H1 (cell line): ENCODE measurements around the gene HOMER3.

ENCODE experiments used
- ATF2 ChIP-seq: IDR thresholded peaks from 2 replicates; pipeline ENCODE4 v1.6.1; 2012; ENCODE audit warnings: low read length, inconsistent platforms
- CTCF ChIP-seq, 3 experiments: IDR thresholded peaks; 1 replicate in 2 of 3; 2 replicates in 1 of 3; pipeline versions ENCODE4 v1.5.1 to v1.6.1; 2011; ENCODE audit warnings: low read length in 3 of 3, mild to moderate bottlenecking in 3 of 3, inconsistent platforms in 2 of 3, low read depth in 1 of 3, moderate library complexity in 1 of 3; ENCODE audit not compliant: insufficient read depth in 1 of 3; ENCODE audit errors: control extremely low read depth in 1 of 3
- EZH2 ChIP-seq: fragments of 200-600 bp; sonication (generic); IDR thresholded peaks from 2 replicates; pipeline ENCODE4 v1.7.1; 2012; ENCODE audit warnings: low read depth, mild to moderate bottlenecking, moderate library complexity, low read length, inconsistent platforms; ENCODE audit not compliant: severe bottlenecking
- FOSL1 ChIP-seq: IDR thresholded peaks from 2 replicates; pipeline ENCODE4 v1.6.1; 2011; ENCODE audit warnings: mild to moderate bottlenecking, low read depth, low read length, moderate library complexity; ENCODE audit not compliant: insufficient read depth
- MAFK ChIP-seq: IDR thresholded peaks from 2 replicates; pipeline ENCODE4 v1.6.1; 2012; ENCODE audit warnings: low read depth, mild to moderate bottlenecking, improper control_type of control experiment, low read length
- POLR2A ChIP-seq, 2 experiments: IDR thresholded peaks; 1 replicate in 1 of 2; 2 replicates in 1 of 2; pipeline ENCODE4 v1.6.1; 2011; ENCODE audit warnings: low read depth in 2 of 2, low read length in 2 of 2, mild to moderate bottlenecking in 2 of 2; ENCODE audit errors: control extremely low read depth in 1 of 2
- POLR2AphosphoS5 ChIP-seq: IDR thresholded peaks from 2 replicates; pipeline ENCODE4 v1.6.1; 2011; ENCODE audit warnings: low read depth, low read length
- RAD21 ChIP-seq, 2 experiments: IDR thresholded peaks in 1 of 2; conservative IDR thresholded peaks in 1 of 2; 2 replicates each; pipeline ENCODE4 v1.6.1; 2011; ENCODE audit warnings: low read depth in 2 of 2, low read length in 2 of 2, improper control_type of control experiment in 1 of 2, inconsistent platforms in 1 of 2, mild to moderate bottlenecking in 1 of 2, moderate library complexity in 1 of 2
- RXRA ChIP-seq: IDR thresholded peaks from 2 replicates; pipeline ENCODE4 v1.6.1; 2011; ENCODE audit warnings: low read depth, mild to moderate bottlenecking, low read length, moderate library complexity; ENCODE audit not compliant: insufficient read depth
- SIX5 ChIP-seq: IDR thresholded peaks from 2 replicates; pipeline ENCODE4 v1.6.1; 2011; ENCODE audit warnings: mild to moderate bottlenecking, low read depth, low read length
- SP1 ChIP-seq: IDR thresholded peaks from 2 replicates; pipeline ENCODE4 v1.6.1; 2011; ENCODE audit warnings: low read depth, low read length
- SP4 ChIP-seq: IDR thresholded peaks from 2 replicates; pipeline ENCODE4 v1.6.1; 2012; ENCODE audit warnings: low read length, inconsistent platforms
- TCF12 ChIP-seq: IDR thresholded peaks from 2 replicates; pipeline ENCODE4 v1.6.1; 2011; ENCODE audit warnings: low read depth, mild to moderate bottlenecking, low read length

- TF ChIP-seq CTCF (IDR thresholded peaks at IDR 0.05; ENCODE audit: control extremely low read depth in 1 of 3, insufficient read depth in 1 of 3, low read depth in 1 of 3, low read length in 3 of 3), result no peak
- no peak for TF ChIP-seq RAD21 (IDR thresholded peaks at IDR 0.05 in 1 of 2, conservative IDR thresholded peaks at IDR 0.05 in 1 of 2; ENCODE audit: low read depth in 2 of 2, low read length in 2 of 2)
- no peak for TF ChIP-seq POLR2A (IDR thresholded peaks at IDR 0.05; ENCODE audit: control extremely low read depth in 1 of 2, low read depth in 2 of 2, low read length in 2 of 2)
- no peak for TF ChIP-seq SIX5
- no peak for TF ChIP-seq EZH2
- TF ChIP-seq RXRA, result no peak
- TF ChIP-seq POLR2AphosphoS5, result no peak; the same call in 1 of the 2 replicates
- no peak for TF ChIP-seq TCF12
- TF ChIP-seq SP1, result no peak
- TF ChIP-seq ATF2, result no peak
- TF ChIP-seq SP4, result no peak
- TF ChIP-seq FOSL1, result no peak
- no peak for TF ChIP-seq MAFK
Observed at GRCh38 chr19:18931316-18932162, 9.5 kb downstream of the HOMER3 start.
